Right ventricle myocardium inferior (tissue), 1 donor: ENCODE results near the gene CD38. TPM values are rescaled to one million over a fixed set of nuclear protein-coding genes. Genes with fewer than 3 reads are reported as not detected.

Experiments
- ATAC-seq: fragments of 200-7000 bp; cut with Tn5 transposase; one replicate; pipeline ENCODE4 v1.9.1; 2020; ENCODE audit warnings: mild to moderate bottlenecking, moderate library complexity
- DNase-seq: peaks from one replicate; pipeline ENCODE4 v3.0.0; 2021; ENCODE audit errors: missing footprints
- intact Hi-C: fragments of 100-400 bp; cut with DNase I; formaldehyde crosslinking; loops from one replicate; pipeline ENCODE4 v1.11.0; 2022
- total RNA-seq: library from RNA; stranded (reverse); fragmentation: NEBNext Ultra II Directional; extraction: Animal tissue kit (Norgen Biotek cat#: 25700); gene quantifications from one replicate; pipeline ENCODE4 v1.2.1, GENCODE V29; 2021
- donor health status: DM: no; HTN: yes; CAD: no; lungs with severe emphysema.

Gene CD38
- total RNA-seq, 1 donor from 2014 or later: 2.2 TPM

- intact Hi-C loops: loop anchor here (2.0 to 5.0 kb wide), 3 partner anchors 76 to 379 kb away; no protein-coding TSS in a partner anchor
- no peak for ATAC-seq
Observed at GRCh38 chr4:15883610-15884243, 105.6 kb downstream of the CD38 start.

DNA sequence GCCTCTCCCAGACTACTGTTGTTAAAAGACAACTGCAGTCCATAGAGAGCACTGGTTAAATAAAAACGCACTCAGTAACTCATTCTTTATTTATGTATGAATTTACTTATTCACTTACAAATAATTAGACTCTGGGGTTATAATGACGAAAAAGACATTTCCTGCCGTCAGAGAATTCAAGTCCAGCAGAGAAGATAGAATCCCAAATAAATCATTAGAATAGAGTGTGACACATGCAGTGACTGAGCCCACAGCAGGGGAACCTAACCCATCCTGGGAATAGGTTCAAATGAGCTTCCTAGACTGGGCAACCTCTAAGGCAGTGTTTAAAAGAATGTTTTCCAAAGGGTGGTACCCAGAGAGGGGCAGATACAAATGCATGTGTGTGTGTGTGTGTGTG, 106.5 kb downstream of the CD38 start:
- intact Hi-C loops: loop anchor here (5.0 kb wide), 2 partner anchors 77 to 378 kb away; no protein-coding TSS in a partner anchor
- ATAC-seq: no peak
- DNase-seq: no peak

More at GRCh38 chr4:15883610-15884243, 105.6 kb downstream of the CD38 start:
- DNase-seq: no peak

DNA sequence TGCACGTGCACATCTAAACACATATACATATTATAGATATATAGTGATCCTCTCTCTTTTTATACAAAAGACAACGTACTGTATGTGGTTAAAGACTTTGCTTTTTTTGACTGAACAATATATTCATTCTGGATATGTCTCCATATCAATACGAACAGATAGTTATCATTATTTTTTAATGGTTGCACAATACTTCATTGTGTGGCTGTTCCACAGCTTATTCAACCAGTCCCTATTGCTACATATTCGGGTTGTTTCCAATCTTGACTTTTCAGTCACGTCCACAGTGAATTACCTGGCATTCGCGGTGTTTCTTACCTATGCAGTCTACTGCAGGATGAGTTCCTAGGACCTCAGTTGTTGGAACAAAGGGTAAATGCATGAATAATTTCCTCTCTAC, 107.3 kb downstream of the CD38 start:
- no peak for DNase-seq
- ATAC-seq: no peak
- intact Hi-C loops: no loop called here

DNA sequence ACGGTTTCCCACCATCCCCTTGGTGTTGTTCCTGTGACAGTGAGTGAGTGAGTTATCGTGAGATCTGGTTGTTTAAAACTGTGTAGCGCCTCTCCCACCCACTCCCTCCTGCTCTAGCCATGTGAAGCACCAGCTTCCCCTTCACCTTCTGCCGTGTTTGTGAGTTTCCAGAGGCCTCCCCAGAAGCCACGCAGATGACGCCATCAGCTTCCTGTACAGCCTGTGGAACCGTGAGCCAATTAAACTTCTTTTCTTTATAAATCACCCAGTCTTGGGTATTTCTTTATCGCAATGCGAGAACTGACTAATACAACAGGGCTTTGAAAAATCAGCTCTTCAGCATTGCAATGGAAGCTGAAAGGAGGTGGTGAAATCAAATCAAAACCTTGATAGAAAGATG, 110.4 kb downstream of the CD38 start:
- intact Hi-C loops: no loop called here
- no peak for ATAC-seq
- no peak for DNase-seq

DNA sequence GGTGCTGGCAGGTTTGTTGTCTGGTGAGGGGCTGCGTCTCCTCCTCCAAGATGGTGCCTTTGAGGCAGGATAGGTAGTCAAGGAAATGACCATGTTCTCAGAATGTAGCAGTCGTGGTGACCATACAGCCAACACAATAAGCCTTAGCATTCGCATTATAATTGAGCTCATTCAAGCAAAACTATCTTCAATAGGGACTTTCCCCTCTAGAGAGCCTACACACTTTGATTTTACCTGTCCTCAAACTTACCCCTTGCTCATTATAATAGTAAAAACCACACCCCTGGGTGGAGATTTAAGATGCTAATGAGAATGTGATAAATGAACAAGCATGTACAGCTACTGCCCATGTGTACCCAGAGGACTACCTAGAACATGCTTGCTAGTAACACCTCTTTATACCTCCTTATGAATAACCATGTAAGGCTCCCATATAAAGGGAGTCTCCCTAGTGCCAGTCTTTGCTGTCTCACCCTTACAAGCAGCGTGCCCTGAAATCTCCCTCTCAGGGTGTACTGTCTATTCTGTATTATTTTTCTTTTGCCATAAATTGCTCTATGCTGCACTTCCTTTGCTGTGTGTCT, 112.2 kb downstream of the CD38 start:
- DNase-seq: no peak
- ATAC-seq: no peak
- intact Hi-C loops: no loop called here

GRCh38 chr4:15891312-15891711, 113.2 kb downstream of the CD38 start:
- intact Hi-C loops: no loop called here
- ATAC-seq (no peak), DNase-seq (no peak)

DNA sequence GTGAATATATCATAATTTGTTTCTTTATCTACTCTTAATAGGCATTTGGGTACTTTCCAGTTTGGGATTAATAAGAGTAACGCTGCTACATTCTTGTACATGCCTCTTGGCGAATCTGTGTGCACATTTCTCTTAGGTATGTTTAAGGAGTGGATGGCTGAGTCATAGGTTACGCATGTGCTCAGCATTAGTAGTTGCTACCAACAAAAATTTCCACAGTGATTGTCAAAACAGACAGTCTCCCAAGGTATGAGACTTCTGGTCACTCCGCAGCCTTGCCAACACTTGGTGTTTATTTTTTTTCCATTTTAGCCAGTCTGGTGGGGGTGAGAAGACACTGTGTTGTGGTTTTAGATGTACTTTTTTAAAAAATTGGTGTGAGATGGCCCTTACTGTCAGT, 115.8 kb downstream of the CD38 start:
- no peak for ATAC-seq
- no peak for DNase-seq
- intact Hi-C loops: no loop called here

GRCh38 chr4:15894393-15894792, 116.3 kb downstream of the CD38 start:
- ATAC-seq (no peak), DNase-seq (no peak)
- intact Hi-C loops: no loop called here

DNA sequence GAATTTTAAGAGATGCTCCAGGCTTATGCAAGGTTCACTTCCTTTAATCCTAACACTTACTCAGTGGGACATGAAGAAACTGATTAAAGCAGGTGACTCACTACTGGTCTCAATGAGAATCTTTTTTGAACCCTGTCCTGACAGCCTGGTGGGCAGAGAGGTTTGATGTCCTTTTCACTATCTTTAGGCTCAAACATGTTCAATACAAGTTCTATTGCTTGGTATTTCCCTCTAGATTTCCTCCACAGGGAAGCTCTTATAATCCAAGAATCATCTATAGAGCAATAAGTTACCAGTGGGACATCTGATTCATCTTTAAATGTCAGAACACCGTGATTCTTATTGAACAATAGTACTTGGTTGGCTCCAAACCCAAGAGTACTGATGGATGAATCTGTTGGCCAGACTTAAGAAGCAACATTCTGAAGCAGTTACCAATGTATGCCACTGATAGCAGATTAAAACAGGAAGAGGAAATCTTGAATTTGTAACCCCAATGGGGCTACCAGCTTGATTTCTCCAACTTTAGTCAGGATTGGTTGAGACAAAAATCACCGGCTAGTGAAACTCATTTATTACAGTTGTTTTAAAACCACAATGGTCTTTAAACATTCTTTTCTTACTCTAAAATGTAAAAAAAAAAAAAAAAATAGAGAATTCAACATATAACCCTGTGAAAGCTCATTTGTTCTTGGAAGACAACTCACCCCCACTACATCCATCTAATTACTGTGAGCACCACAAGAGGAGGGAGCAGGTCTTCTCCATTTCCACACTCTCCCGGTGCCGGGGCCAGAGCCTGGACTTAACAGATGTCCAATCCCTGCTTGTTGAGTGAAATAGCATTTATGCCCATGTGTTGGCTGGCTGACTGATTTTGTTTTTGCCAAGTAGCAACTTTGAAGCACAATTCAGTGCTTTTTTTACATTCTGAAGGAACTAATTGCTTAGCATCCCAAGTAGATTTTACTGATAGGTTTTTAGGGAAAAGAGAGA, 117.1 kb downstream of the CD38 start:
- ATAC-seq (no peak), DNase-seq (no peak)
- intact Hi-C loops: no loop called here

- intact Hi-C loops: no loop called here
- ATAC-seq (no peak), DNase-seq (no peak)
Observed at GRCh38 chr4:15897577-15897976, 119.4 kb downstream of the CD38 start.

DNA sequence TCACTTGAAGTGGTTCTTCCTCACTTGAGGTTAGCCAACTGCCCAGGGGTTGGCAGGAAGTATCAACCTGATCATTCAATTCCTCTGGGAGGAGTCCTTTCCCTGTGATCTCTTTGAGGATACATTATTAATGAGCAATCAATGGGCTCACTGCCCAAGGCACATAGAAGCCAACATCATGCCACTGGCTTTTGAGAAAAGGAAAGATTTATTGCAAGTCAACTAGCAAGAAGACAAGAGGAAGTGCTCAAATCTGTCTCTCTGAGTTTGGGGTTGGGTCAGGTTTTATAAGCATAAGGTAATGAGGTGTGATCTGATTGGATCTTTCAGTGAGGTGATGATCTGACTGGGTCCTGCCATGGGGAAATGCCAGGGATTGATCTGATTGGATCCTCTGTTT, 120.8 kb downstream of the CD38 start:
- no peak for DNase-seq
- ATAC-seq: no peak
- intact Hi-C loops: no loop called here

- intact Hi-C loops: no loop called here
- ATAC-seq (no peak), DNase-seq (no peak)
Observed at GRCh38 chr4:15899511-15899910, 121.4 kb downstream of the CD38 start.

DNA sequence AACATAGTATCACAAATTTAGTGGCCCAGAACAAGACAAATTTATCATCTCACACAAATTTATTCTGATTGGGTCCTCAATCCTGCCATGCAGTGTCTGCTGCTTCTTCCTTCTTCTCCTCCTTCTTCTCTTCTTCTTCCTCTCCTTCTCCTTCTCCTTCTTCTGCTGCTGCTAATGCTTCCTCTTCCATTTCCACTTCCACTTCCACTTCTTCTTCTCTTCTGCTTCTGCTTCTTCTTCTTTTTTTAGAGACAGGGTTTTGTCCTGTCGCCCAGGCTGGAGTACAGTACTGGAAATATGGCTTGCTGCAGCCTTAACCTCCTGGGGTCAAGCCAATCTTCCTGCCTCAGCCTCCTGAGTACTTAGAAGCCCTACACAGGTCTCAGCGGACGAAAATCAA, 122.9 kb downstream of the CD38 start:
- intact Hi-C loops: no loop called here
- ATAC-seq (no peak), DNase-seq (no peak)

DNA sequence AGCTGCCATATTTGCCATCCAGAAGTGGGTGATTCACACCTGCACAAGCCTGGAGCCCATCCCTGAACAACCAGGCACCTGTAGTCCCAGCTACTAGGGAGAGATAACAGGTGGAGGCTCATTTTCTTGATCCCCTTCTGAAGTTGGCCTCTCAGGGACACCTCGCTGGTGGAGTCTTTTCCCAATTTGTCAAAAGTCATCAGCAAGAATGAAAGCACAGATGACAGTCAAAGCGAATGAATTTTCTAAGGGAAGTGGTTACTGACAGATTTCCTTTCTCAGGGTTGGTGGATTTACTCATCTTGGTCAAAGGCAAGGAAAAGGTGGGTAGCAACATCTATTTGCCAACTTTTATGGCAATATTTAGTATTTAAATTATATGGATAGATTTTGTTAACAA, 123.9 kb downstream of the CD38 start:
- DNase-seq (no peak), ATAC-seq (no peak)
- intact Hi-C loops: no loop called here

DNA sequence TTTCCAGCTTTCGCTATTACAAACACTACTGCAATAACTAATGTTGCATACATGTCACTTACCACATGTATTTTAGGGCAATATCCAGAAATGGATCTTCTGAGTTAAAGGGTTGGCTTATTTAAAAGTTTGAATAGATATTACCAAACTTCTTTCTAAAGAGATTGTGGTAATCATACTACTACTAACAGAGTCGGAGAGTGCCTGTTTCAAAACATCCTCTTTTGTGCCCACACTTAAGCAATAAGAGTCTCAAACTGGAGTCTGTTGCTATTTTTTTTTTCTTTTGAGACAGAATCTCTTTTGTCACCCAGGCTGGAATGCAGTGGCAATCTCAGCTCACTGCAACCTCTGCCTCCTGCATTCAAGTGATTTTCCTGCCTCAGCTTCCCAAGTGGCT, 124.6 kb downstream of the CD38 start:
- no peak for ATAC-seq
- no peak for DNase-seq
- intact Hi-C loops: no loop called here

Other genes with a start within 250 kb of the CD38 start
- 93.9 TPM for gene FBXL5, start 123.0 kb upstream of the CD38 start, total RNA-seq
- gene FAM200B, start 96.5 kb upstream of the CD38 start, total RNA-seq: 25.2 TPM
- 3.8 TPM for gene BST1, start 75.3 kb upstream of the CD38 start, total RNA-seq
- gene FGFBP1, start 160.4 kb downstream of the CD38 start, total RNA-seq: not detected
- 2.7 TPM for gene FGFBP2, start 184.8 kb downstream of the CD38 start, total RNA-seq